Smooth muscle cell (in vitro differentiated cells): ENCODE measurements around the gene NIT1. TPM values are rescaled to one million over a fixed set of nuclear protein-coding genes. Genes with fewer than 3 reads are reported as not detected.
A peak's percentile ranks its signal among the peaks of the same experiment; 100 is the strongest.

Source experiments
- DNase-seq: peaks from one replicate; lab custom pipeline; 2025; ENCODE audit not compliant: unreplicated experiment; lab: John Stamatoyannopoulos, UW
- H2AFZ ChIP-seq: fragments of 200-600 bp; sonication (generic); 2 replicates; pipeline ENCODE4 v1.6.0; 2016; ENCODE audit warnings: antibody characterized with exemption, low read depth, mild to moderate bottlenecking
- H3F3A ChIP-seq: fragments of 200-600 bp; sonication (generic); 2 replicates; pipeline ENCODE4 v1.6.0; 2017; ENCODE audit warnings: antibody characterized with exemption, low read depth
- H3K27ac ChIP-seq: fragments of 200-600 bp; sonication (generic); 2 replicates; pipeline ENCODE4 v1.5.1; 2016; ENCODE audit warnings: low read depth, mild to moderate bottlenecking
- H3K27me3 ChIP-seq: fragments of 200-600 bp; sonication (generic); 2 replicates; pipeline ENCODE4 v1.6.1; 2016; ENCODE audit warnings: low read depth, mild to moderate bottlenecking
- H3K36me3 ChIP-seq: fragments of 200-600 bp; sonication (generic); 2 replicates; pipeline ENCODE4 v1.5.1; 2016; ENCODE audit warnings: low read depth
- H3K4me1 ChIP-seq: fragments of 200-600 bp; sonication (generic); 2 replicates; pipeline ENCODE4 v1.5.1; 2016; ENCODE audit warnings: low read depth
- H3K4me2 ChIP-seq: fragments of 200-600 bp; sonication (generic); 2 replicates; pipeline ENCODE4 v1.6.0; 2016; ENCODE audit warnings: mild to moderate bottlenecking
- H3K4me3 ChIP-seq: fragments of 200-600 bp; sonication (generic); 2 replicates; pipeline ENCODE4 v1.5.1; 2016; ENCODE audit warnings: mild to moderate bottlenecking
- H3K79me2 ChIP-seq: fragments of 200-600 bp; sonication (generic); 2 replicates; pipeline ENCODE4 v1.6.0; 2016; ENCODE audit warnings: low read depth, mild to moderate bottlenecking
- H3K9ac ChIP-seq: fragments of 200-600 bp; sonication (generic); 2 replicates; pipeline ENCODE4 v1.6.0; 2016; ENCODE audit warnings: low read depth
- H3K9me3 ChIP-seq: fragments of 200-600 bp; sonication (generic); replicated peaks from 2 replicates; pipeline ENCODE4 v1.5.1; 2016; ENCODE audit warnings: low read depth
- H4K20me1 ChIP-seq: fragments of 200-600 bp; sonication (generic); 2 replicates; pipeline ENCODE4 v1.6.0; 2016; ENCODE audit warnings: low read depth
- WGBS: methylation state at CpG from one replicate; pipeline ENCODE4 v1.1.7; 2016; ENCODE audit warnings: low lambda C conversion rate; 5-methylcytosine and 5-hydroxymethylcytosine counted together
- polyA plus RNA-seq: library from polyadenylated mRNA; unstranded; fragments of >200 nt; fragmentation: Nextera tagmentation; extraction: Ambion mirVana; gene quantifications from 2 replicates; pipeline ENCODE4 v1.2.1, GENCODE V29; 2016
- total RNA-seq: library from RNA; depleted of rRNA; stranded (reverse); fragments of >200 nt; gene quantifications from 2 replicates; pipeline ENCODE4 v1.2.3, GENCODE V29; 2014
- TF ChIP-seq, protein P1 (sequence below): fragments of 200-600 bp; sonication (generic); IDR thresholded peaks from 2 replicates; pipeline ENCODE4 v1.5.1; 2017; ENCODE audit warnings: borderline replicate concordance, mild to moderate bottlenecking, antibody characterized with exemption; ENCODE audit not compliant: insufficient read depth, poor library complexity, severe bottlenecking

NIT1 gene
- total and polyA plus RNA-seq, 2 experiments from 2014 or later: 33.6 to 37.6 TPM

DNA sequence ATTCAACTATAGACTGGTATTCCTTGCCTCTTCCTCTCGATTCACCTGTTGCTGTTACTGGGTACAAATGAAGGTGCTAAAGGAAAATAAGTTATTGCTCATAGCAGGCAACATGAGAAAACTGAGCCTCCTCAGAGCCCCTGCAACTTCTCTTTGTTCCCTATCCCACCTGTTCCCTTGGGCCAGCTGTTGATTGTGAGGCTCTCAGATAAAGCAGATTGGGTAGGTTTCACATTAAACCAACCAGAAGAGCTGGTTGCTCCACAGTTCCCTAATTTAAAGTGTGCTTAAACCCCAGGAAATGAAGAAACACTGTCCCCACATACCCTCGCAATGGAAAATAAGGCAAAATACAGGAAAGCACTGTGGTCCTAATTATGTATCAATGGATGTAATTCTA lies 9.7 kb downstream of the NIT1 start:
- H2AFZ ChIP-seq: no peak overlapping the region
- peaks cover 70% of the 10 kb centered on the region for H3K79me2 ChIP-seq
- H3K36me3 ChIP-seq: peaks cover 3% of the 10 kb centered on the region
- peaks cover 5% of the 10 kb centered on the region for H3F3A ChIP-seq
- no peak overlapping the region for H3K4me2 ChIP-seq
- no peaks in the 10 kb centered on the region for H3K27me3 ChIP-seq
- peaks cover 19% of the 10 kb centered on the region for H3K4me1 ChIP-seq
- no peak overlapping the region for H3K9ac ChIP-seq
- H3K27ac ChIP-seq: no peak overlapping the region
- 100% methylated on average over 2 of the region's 2 CpGs for WGBS
- H3K4me3 ChIP-seq: no peak overlapping the region
- peaks cover 49% of the 10 kb centered on the region for H4K20me1 ChIP-seq
- no peak for DNase-seq
- TF ChIP-seq, protein P1, sequence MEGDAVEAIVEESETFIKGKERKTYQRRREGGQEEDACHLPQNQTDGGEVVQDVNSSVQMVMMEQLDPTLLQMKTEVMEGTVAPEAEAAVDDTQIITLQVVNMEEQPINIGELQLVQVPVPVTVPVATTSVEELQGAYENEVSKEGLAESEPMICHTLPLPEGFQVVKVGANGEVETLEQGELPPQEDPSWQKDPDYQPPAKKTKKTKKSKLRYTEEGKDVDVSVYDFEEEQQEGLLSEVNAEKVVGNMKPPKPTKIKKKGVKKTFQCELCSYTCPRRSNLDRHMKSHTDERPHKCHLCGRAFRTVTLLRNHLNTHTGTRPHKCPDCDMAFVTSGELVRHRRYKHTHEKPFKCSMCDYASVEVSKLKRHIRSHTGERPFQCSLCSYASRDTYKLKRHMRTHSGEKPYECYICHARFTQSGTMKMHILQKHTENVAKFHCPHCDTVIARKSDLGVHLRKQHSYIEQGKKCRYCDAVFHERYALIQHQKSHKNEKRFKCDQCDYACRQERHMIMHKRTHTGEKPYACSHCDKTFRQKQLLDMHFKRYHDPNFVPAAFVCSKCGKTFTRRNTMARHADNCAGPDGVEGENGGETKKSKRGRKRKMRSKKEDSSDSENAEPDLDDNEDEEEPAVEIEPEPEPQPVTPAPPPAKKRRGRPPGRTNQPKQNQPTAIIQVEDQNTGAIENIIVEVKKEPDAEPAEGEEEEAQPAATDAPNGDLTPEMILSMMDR: no peak
- H3K9me3 ChIP-seq: no peaks in the 10 kb centered on the region

DNA sequence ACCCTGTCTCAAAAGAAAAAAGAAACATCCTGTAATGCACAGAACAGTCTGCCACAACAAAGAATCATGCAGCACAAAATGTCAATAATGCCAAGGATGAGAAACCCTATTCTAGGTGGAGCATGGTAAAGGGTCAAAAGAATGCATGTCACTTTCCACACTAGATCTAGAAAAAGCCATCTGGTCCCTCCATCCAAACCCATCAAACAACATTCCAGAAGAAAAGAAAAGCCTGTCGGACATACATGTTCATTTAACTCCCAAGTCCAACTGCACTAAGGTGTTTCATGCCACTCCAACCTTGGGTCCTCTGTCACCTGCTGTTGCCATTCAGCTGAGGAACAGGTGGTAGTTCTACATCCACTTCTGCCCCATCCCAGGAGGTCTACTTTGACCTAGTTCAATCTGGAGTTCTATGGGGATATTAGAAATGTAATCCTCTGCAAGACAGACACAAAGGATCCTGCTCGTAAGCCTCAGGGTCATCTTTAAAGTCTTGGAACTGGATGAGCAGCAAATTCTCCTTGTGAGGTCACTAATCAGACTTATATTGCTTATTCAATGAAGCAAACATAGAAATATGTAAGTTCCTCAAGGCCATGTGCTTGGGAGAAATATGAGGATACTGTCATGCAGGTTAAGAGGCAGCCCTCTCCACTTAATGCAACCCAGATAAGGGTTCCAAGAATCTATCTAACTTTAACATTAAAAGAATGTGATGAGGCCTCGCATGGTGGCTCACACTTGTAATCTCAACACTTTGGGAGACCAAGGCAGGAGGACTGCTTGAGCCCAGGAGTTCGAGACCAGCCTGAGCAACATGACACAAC lies 10.9 kb downstream of the NIT1 start:
- no peak for DNase-seq
- Histone ChIP-seq H3K27me3 (no peaks in the 10 kb centered on the region), H3K4me3 (no peak overlapping the region), H4K20me1 (peaks cover 49% of the 10 kb centered on the region), H3K4me1 (peaks cover 19% of the 10 kb centered on the region), H3K36me3 (peaks cover 3% of the 10 kb centered on the region), H3K9ac (no peak overlapping the region), H2AFZ (no peak overlapping the region), H3F3A (peaks cover 5% of the 10 kb centered on the region), H3K27ac (peak overlapping the region; percentile 1), H3K4me2 (no peak overlapping the region), H3K9me3 (no peaks in the 10 kb centered on the region), H3K79me2 (peaks cover 71% of the 10 kb centered on the region)
- TF ChIP-seq, protein P1: no peak
- 92% methylated on average over 4 of the region's 4 CpGs for WGBS

DNA sequence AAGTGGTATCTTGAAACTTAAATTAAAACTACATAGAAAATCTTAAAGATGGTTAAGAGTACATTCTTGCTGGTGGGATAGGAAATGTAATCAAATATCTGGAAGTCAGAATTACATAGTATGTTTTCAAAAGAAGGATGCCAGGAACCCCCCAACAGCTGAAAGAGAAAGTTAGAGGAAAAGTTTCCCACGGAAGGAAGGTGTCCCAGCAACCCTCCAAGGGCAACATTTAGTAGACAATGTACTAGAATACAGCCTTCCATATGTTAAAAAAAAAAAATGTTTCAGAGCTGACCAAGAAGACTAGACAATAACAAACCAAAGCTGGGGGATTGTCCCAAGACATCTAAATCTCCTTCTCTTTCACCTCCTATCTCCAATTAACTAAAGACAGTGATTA lies 12.4 kb downstream of the NIT1 start:
- H3F3A ChIP-seq: peaks cover 5% of the 10 kb centered on the region
- H3K9ac ChIP-seq: no peak overlapping the region
- H3K4me3 ChIP-seq: peak overlapping the region; percentile 65
- H3K79me2 ChIP-seq: peaks cover 82% of the 10 kb centered on the region
- no peak overlapping the region for H2AFZ ChIP-seq
- H3K4me2 ChIP-seq: peak overlapping the region; percentile 85
- 64% methylated on average over 1 of the region's 1 CpG for WGBS
- H3K27ac ChIP-seq: peak overlapping the region; percentile 1
- DNase-seq: no peak
- no peaks in the 10 kb centered on the region for H3K9me3 ChIP-seq
- no peaks in the 10 kb centered on the region for H3K27me3 ChIP-seq
- peaks cover 50% of the 10 kb centered on the region for H4K20me1 ChIP-seq
- peaks cover 19% of the 10 kb centered on the region for H3K4me1 ChIP-seq
- TF ChIP-seq, protein P1: no peak
- peaks cover 3% of the 10 kb centered on the region for H3K36me3 ChIP-seq
